Endodermal cell (in vitro differentiated cells): ENCODE measurements around the gene IFT74. TPM values are rescaled to one million over a fixed set of nuclear protein-coding genes. Genes with fewer than 3 reads are reported as not detected.
A peak's percentile ranks its signal among the peaks of the same experiment; 100 is the strongest.

Source experiments
- DNase-seq: peaks from one replicate; pipeline ENCODE4 v3.0.0-alpha.2; 2017
- H3K27ac ChIP-seq: 2 replicates; pipeline ENCODE4 v1.5.1; 2013; ENCODE audit warnings: mild to moderate bottlenecking, low read depth, low read length, moderate library complexity
- H3K27me3 ChIP-seq: 2 replicates; pipeline ENCODE4 v1.6.1; 2013; ENCODE audit warnings: mild to moderate bottlenecking, low read length, moderate library complexity; ENCODE audit not compliant: insufficient read depth, control insufficient read depth, poor library complexity, severe bottlenecking
- H3K36me3 ChIP-seq: 2 replicates; pipeline ENCODE4 v1.7.0; 2013; ENCODE audit warnings: mild to moderate bottlenecking, low read length, moderate library complexity; ENCODE audit not compliant: control insufficient read depth, insufficient read depth
- H3K4me1 ChIP-seq: one replicate; pipeline ENCODE4 v1.7.0; 2013; ENCODE audit warnings: low read length; ENCODE audit not compliant: control insufficient read depth, insufficient read depth
- H3K4me3 ChIP-seq: 2 replicates; pipeline ENCODE4 v1.5.1; 2013; ENCODE audit warnings: mild to moderate bottlenecking, low read length, moderate library complexity
- H3K9ac ChIP-seq: 2 replicates; pipeline ENCODE4 v1.6.1; 2013; ENCODE audit warnings: mild to moderate bottlenecking, low read length, moderate library complexity; ENCODE audit not compliant: poor library complexity, severe bottlenecking; ENCODE audit errors: extremely low read depth
- H3K9me3 ChIP-seq: 2 replicates; pipeline ENCODE4 v1.6.1; 2013; ENCODE audit warnings: mild to moderate bottlenecking, low read length, moderate library complexity; ENCODE audit not compliant: control insufficient read depth
- H3K27ac Mint-ChIP-seq: 2 replicates; pipeline ENCODE4 v1.8.0; 2020; ENCODE audit warnings: mixed read lengths
- H3K27me3 Mint-ChIP-seq: 2 replicates; pipeline ENCODE4 v1.8.0; 2021; ENCODE audit warnings: mild to moderate bottlenecking, mixed read lengths; ENCODE audit not compliant: insufficient read depth
- H3K36me3 Mint-ChIP-seq: 2 replicates; pipeline ENCODE4 v1.8.0; 2020; ENCODE audit warnings: low read depth, mixed read lengths
- H3K4me1 Mint-ChIP-seq: 2 replicates; pipeline ENCODE4 v1.8.0; 2020; ENCODE audit warnings: mixed read lengths
- H3K4me3 Mint-ChIP-seq: 2 replicates; pipeline ENCODE4 v1.8.0; 2020; ENCODE audit warnings: mild to moderate bottlenecking, moderate library complexity, mixed read lengths
- H3K9me3 Mint-ChIP-seq: 2 replicates; pipeline ENCODE4 v1.8.0; 2020; ENCODE audit warnings: mild to moderate bottlenecking, mixed read lengths
- CTCF ChIP-seq: fragments of 200-600 bp; sonication (generic); conservative IDR thresholded peaks from 2 replicates; pipeline ENCODE4 v1.5.0; 2021; ENCODE audit warnings: antibody characterized with exemption, mild to moderate bottlenecking
- WGBS, 2 experiments: methylation state at CpG; one replicate each; pipeline versions ENCODE4 v1.1.5 to v1.1.7; 2013; ENCODE audit warnings: missing lambda C conversion rate in 2 of 2, mixed read lengths in 1 of 2; ENCODE audit not compliant: insufficient coverage in 1 of 2, insufficient read length in 1 of 2; 5-methylcytosine and 5-hydroxymethylcytosine counted together
- long read RNA-seq, 4 experiments: library from polyadenylated mRNA in 2 of 4; library from RNA in 1 of 4; library from capped mRNA in 1 of 4; stranded (forward) in 3 of 4; unstranded in 1 of 4; transcript quantifications; one replicate each; pipeline ENCODE4 v2.0.0, GENCODE V29; 2020 to 2021; ENCODE audit warnings: inconsistent platforms in 1 of 4
- polyA plus RNA-seq, 2 experiments: library from polyadenylated mRNA; stranded (reverse); fragments of 50-300 nt; gene quantifications; one replicate each; pipeline ENCODE4 v1.2.3, GENCODE V29; 2013
- total RNA-seq, 2 donors: library from RNA; stranded (reverse); fragmentation: NEBNext Ultra II Directional in 1 of 2; extraction: Animal tissue kit (Norgen Biotek cat#: 25700) in 1 of 2; gene quantifications; 2 replicates in 1 of 2; 3 replicates in 1 of 2; pipeline ENCODE4 v1.2.1, GENCODE V29; 2021

IFT74 gene
- 10 to 100 TPM; 17.6 to 28.5 TPM for total RNA-seq
- polyA plus RNA-seq (2013, experiment 1 of 2): 17.2 TPM
- 19.9 TPM for polyA plus RNA-seq (2013, experiment 2 of 2)
- long read RNA-seq, experiment 1, partial matches to known transcripts: 14 of 22 reads
- long read RNA-seq, experiment 1, other reads (novel, unspliced or antisense): 4 of 22 reads
- long read RNA-seq, experiment 2, transcript IFT74-201 (20 exons, 2,160 nt): major isoform, 43 of 60 reads
- long read RNA-seq, experiment 2, partial matches to known transcripts: 7 of 60 reads
- long read RNA-seq, experiment 2, other reads (novel, unspliced or antisense): 10 of 60 reads
- long read RNA-seq, experiment 3, transcript IFT74-201 (20 exons, 2,160 nt): major isoform, 16 of 39 reads
- long read RNA-seq, experiment 3, partial matches to known transcripts: 15 of 39 reads
- long read RNA-seq, experiment 3, other reads (novel, unspliced or antisense): 8 of 39 reads
- long read RNA-seq, experiment 4, transcript IFT74-201 (20 exons, 2,160 nt): major isoform, 52 of 90 reads
- long read RNA-seq, experiment 4, transcript IFT74-202 (14 exons, 1,462 nt): minor isoform, 5 of 90 reads
- long read RNA-seq, experiment 4, partial matches to known transcripts: 18 of 90 reads
- long read RNA-seq, experiment 4, other reads (novel, unspliced or antisense): 15 of 90 reads

- Histone ChIP-seq H3K36me3 (no peaks in the 10 kb centered on the region), H3K9me3 (no peaks in the 10 kb centered on the region), H3K4me3 (peak within 1 kb of the TSS; percentile 94), H3K9ac (peak within 1 kb of the TSS; percentile 94), H3K4me1 (no peaks in the 10 kb centered on the region), H3K27me3 (no peaks in the 10 kb centered on the region), H3K27ac (peak within 1 kb of the TSS; percentile 96)
- no peaks in the 10 kb centered on the region for H3K9me3 Mint-ChIP-seq
- H3K27ac Mint-ChIP-seq: peak within 1 kb of the TSS; percentile 94
- H3K4me1 Mint-ChIP-seq: peaks cover 11% of the 10 kb centered on the region
- peak within 1 kb of the TSS; percentile 82 for H3K4me3 Mint-ChIP-seq
- no peaks in the 10 kb centered on the region for H3K36me3 Mint-ChIP-seq
- WGBS, 2 experiments: 6 to 21% methylated on average over 25 to 53 of the region's 53 CpGs
- no peaks in the 10 kb centered on the region for H3K27me3 Mint-ChIP-seq
- TF ChIP-seq CTCF: no peak
- DNase-seq: peak; percentile 97
Measured at GRCh38 chr9:26955921-26956859, at the start of gene IFT74. IFT74 (plus strand) TSS chr9:26956412; CDS start chr9:26961968, 5,556 bp downstream.

GRCh38 chr9:26913138-26913668, 43.0 kb upstream of the IFT74 start:
- H3K27ac Mint-ChIP-seq: no peak overlapping the region
- 89 to 94% methylated on average over 2 of the region's 2 CpGs for WGBS, 2 experiments
- H3K9me3 ChIP-seq: no peaks in the 10 kb centered on the region
- peaks cover 41% of the 10 kb centered on the region for H3K36me3 Mint-ChIP-seq
- no peak overlapping the region for H3K9ac ChIP-seq
- no peak overlapping the region for H3K27ac ChIP-seq
- DNase-seq: no peak
- no peak overlapping the region for H3K4me3 ChIP-seq
- no peaks in the 10 kb centered on the region for H3K9me3 Mint-ChIP-seq
- no peaks in the 10 kb centered on the region for H3K27me3 ChIP-seq
- H3K4me3 Mint-ChIP-seq: no peak overlapping the region
- no peak for TF ChIP-seq CTCF
- no peaks in the 10 kb centered on the region for H3K4me1 ChIP-seq
- H3K36me3 ChIP-seq: peaks cover 72% of the 10 kb centered on the region
- no peaks in the 10 kb centered on the region for H3K4me1 Mint-ChIP-seq
- H3K27me3 Mint-ChIP-seq: no peaks in the 10 kb centered on the region

- DNase-seq: no peak
- H3K4me1 ChIP-seq: no peaks in the 10 kb centered on the region
- TF ChIP-seq CTCF: no peak
- H3K27me3 Mint-ChIP-seq: no peaks in the 10 kb centered on the region
- peaks cover 73% of the 10 kb centered on the region for H3K36me3 Mint-ChIP-seq
- 95 to 100% methylated on average over 1 of the region's 1 CpG for WGBS, 2 experiments
- no peaks in the 10 kb centered on the region for H3K9me3 ChIP-seq
- no peak overlapping the region for H3K27ac Mint-ChIP-seq
- H3K4me3 ChIP-seq: no peak overlapping the region
- H3K9ac ChIP-seq: no peak overlapping the region
- peaks cover 92% of the 10 kb centered on the region for H3K36me3 ChIP-seq
- H3K4me3 Mint-ChIP-seq: no peak overlapping the region
- H3K4me1 Mint-ChIP-seq: no peaks in the 10 kb centered on the region
- H3K27me3 ChIP-seq: no peaks in the 10 kb centered on the region
- H3K27ac ChIP-seq: no peak overlapping the region
- H3K9me3 Mint-ChIP-seq: no peaks in the 10 kb centered on the region
Measured at GRCh38 chr9:26919698-26920097, 36.5 kb upstream of the IFT74 start.
